KBM-7 (cell line): ENCODE measurements around the gene CXCL3.
"Not testable (repeated sequence)": the region's sequence is repeated elsewhere in the genome, so short reads cannot be mapped to it uniquely, and the experiment has no call there.

Experiments used
- DNase-seq: peaks from one replicate; pipeline ENCODE4 v3.0.0-alpha.2; 2015
- in situ Hi-C: fragments of 300-500 bp; cut with MboI; formaldehyde crosslinking; loops from 2 replicates; pipeline ENCODE4 v1.14.3; 2020; ENCODE audit warnings: low sequenced_read_pairs, low pct_unique_long_range_greater_than_20kb, mixed read lengths

CXCL3 gene

GRCh38 chr4:74038425-74039314 lies at the start of gene CXCL3:
Gene CXCL3 (minus strand): TSS chr4:74038689. CDS start chr4:74038611, 78 bp downstream.
- in situ Hi-C loops = no loop called here

GRCh38 chr4:74087481-74087880 lies 49.0 kb upstream of the CXCL3 start:
- in situ Hi-C loops = no loop called here
- no peak for DNase-seq

More at GRCh38 chr4:74038425-74039314, at the start of gene CXCL3:
- peak; percentile 71 for DNase-seq

GRCh38 chr4:74085669-74086068 lies 47.2 kb upstream of the CXCL3 start:
- in situ Hi-C loops = no loop called here
- peak; percentile 42 for DNase-seq

GRCh38 chr4:74084984-74085383 lies 46.5 kb upstream of the CXCL3 start:
- in situ Hi-C loops = no loop called here

GRCh38 chr4:74083546-74083945 lies 45.1 kb upstream of the CXCL3 start:
- DNase-seq = no peak
- in situ Hi-C loops = no loop called here

More at GRCh38 chr4:74084984-74085383, 46.5 kb upstream of the CXCL3 start:
- no peak for DNase-seq

GRCh38 chr4:74081035-74081434 lies 42.5 kb upstream of the CXCL3 start:
- DNase-seq = no peak
- in situ Hi-C loops = no loop called here

GRCh38 chr4:74080351-74080750 lies 41.9 kb upstream of the CXCL3 start:
- in situ Hi-C loops, DNase-seq: not testable (repeated sequence)

GRCh38 chr4:74079024-74079423 lies 40.5 kb upstream of the CXCL3 start:
- DNase-seq = peak; percentile 79
- in situ Hi-C loops = not testable (repeated sequence)

GRCh38 chr4:74073358-74073757 lies 34.9 kb upstream of the CXCL3 start:
- in situ Hi-C loops = no loop called here
- DNase-seq = no peak

GRCh38 chr4:74072739-74073138 lies 34.2 kb upstream of the CXCL3 start:
- DNase-seq = no peak
- in situ Hi-C loops = no loop called here

GRCh38 chr4:74067586-74067985 lies 29.1 kb upstream of the CXCL3 start:
- no peak for DNase-seq
- in situ Hi-C loops = no loop called here

GRCh38 chr4:74066232-74066631 lies 27.7 kb upstream of the CXCL3 start:
- DNase-seq = no peak
- in situ Hi-C loops = no loop called here

GRCh38 chr4:74065115-74065642 lies 26.7 kb upstream of the CXCL3 start:
- in situ Hi-C loops = no loop called here
- DNase-seq = no peak

GRCh38 chr4:74063859-74064258 lies 25.4 kb upstream of the CXCL3 start:
- in situ Hi-C loops = no loop called here
- no peak for DNase-seq

- in situ Hi-C loops = no loop called here
- DNase-seq = no peak
Observed at GRCh38 chr4:74062953-74063352, 24.5 kb upstream of the CXCL3 start.

GRCh38 chr4:74061430-74061829 lies 22.9 kb upstream of the CXCL3 start:
- in situ Hi-C loops = no loop called here
- no peak for DNase-seq

- DNase-seq = no peak
- in situ Hi-C loops = no loop called here
Observed at GRCh38 chr4:74059161-74059829, 20.8 kb upstream of the CXCL3 start.

GRCh38 chr4:74058048-74058651 lies 19.7 kb upstream of the CXCL3 start:
- no peak for DNase-seq
- in situ Hi-C loops = no loop called here

- DNase-seq = no peak
- in situ Hi-C loops = no loop called here
Observed at GRCh38 chr4:74057588-74057987, 19.1 kb upstream of the CXCL3 start.
